Breast epithelium (tissue), 4 donors: ENCODE results near the gene ZNF723. TPM values are rescaled to one million over a fixed set of nuclear protein-coding genes. Genes with fewer than 3 reads are reported as not detected.
"Not testable (repeated sequence)": the region's sequence is repeated elsewhere in the genome, so short reads cannot be mapped to it uniquely, and the experiment has no call there.

Experiments used
- DNase-seq, 2 donors: peaks; one replicate each; pipeline ENCODE4 v3.0.0-alpha.2; 2019; ENCODE audit warnings: low spot score in 2 of 2
- H3K27ac ChIP-seq, 2 donors: fragments of 200-600 bp; sonication (generic) in 1 of 2; one replicate each; pipeline ENCODE4 v1.5.1; 2016 to 2019; ENCODE audit warnings: mild to moderate bottlenecking in 1 of 2
- H3K27me3 ChIP-seq, 2 donors: fragments of 200-600 bp; sonication (generic) in 1 of 2; one replicate each; pipeline versions ENCODE4 v1.5.1 to v1.6.0; 2017 to 2019; ENCODE audit warnings: control low read depth in 1 of 2, mild to moderate bottlenecking in 1 of 2
- H3K36me3 ChIP-seq: fragments of 200-600 bp; one replicate; pipeline ENCODE4 v1.5.1; 2019
- H3K4me1 ChIP-seq, 2 donors: fragments of 200-600 bp; sonication (generic); one replicate each; pipeline ENCODE4 v1.5.1; 2016 to 2019; ENCODE audit warnings: control low read depth in 1 of 2
- H3K4me3 ChIP-seq, 3 donors: fragments of 200-600 bp; sonication (generic); 1 replicate in 2 of 3; 2 replicates in 1 of 3; pipeline ENCODE4 v1.5.1; 2016 to 2019; ENCODE audit warnings: mild to moderate bottlenecking in 3 of 3, moderate library complexity in 2 of 3
- H3K9me3 ChIP-seq, 2 donors: fragments of 200-600 bp; sonication (generic) in 1 of 2; one replicate each; pipeline ENCODE4 v1.5.1; 2016 to 2019; ENCODE audit warnings: control low read depth in 1 of 2
- CTCF ChIP-seq, 3 donors: fragments of 450-650 bp; IDR thresholded peaks; one replicate each; pipeline ENCODE4 v1.5.1; 2016 to 2017; ENCODE audit warnings: antibody characterized with exemption in 3 of 3, mild to moderate bottlenecking in 3 of 3, moderate library complexity in 3 of 3
- POLR2A ChIP-seq: fragments of 450-650 bp; IDR thresholded peaks from one replicate; pipeline ENCODE4 v1.6.1; 2016; ENCODE audit warnings: antibody characterized with exemption, mild to moderate bottlenecking, moderate library complexity
- POLR2AphosphoS5 ChIP-seq, 3 donors: sonication (generic); formaldehyde crosslinking; IDR thresholded peaks; one replicate each; pipeline ENCODE4 v1.6.1; 2017; ENCODE audit warnings: antibody characterized with exemption in 3 of 3
- intact Hi-C: fragments of 100-400 bp; cut with DNase I; formaldehyde crosslinking; loops from one replicate; pipeline ENCODE4 v1.15.1; 2023; ENCODE audit warnings: low total_unique reads
- total RNA-seq, 3 donors: library from RNA; depleted of rRNA; stranded (reverse); fragments of >200 nt; gene quantifications; one replicate each; pipeline ENCODE4 v1.1.0, GENCODE V29; 2016

ZNF723 gene
- total RNA-seq, 3 donors from 2014 or later = not detected

- H3K27ac ChIP-seq = no peak overlapping the region
- no peak for DNase-seq
- H3K4me3 ChIP-seq = peak overlapping the region in 2 of 3 donors; percentile 2 to 30
- no peak for TF ChIP-seq POLR2AphosphoS5 (IDR thresholded peaks at IDR 0.05)
- TF ChIP-seq POLR2A = no peak
- no peak for TF ChIP-seq CTCF (IDR thresholded peaks at IDR 0.05)
- no peaks in the 10 kb centered on the region for H3K4me1 ChIP-seq
- H3K27me3 ChIP-seq = peaks cover 0 to 24% of the 10 kb centered on the region in 2 donors
- H3K36me3 ChIP-seq = no peaks in the 10 kb centered on the region
- peaks cover 9 to 11% of the 10 kb centered on the region in 2 donors for H3K9me3 ChIP-seq
- intact Hi-C loops = no loop called here
These were observed 24.8 kb upstream of the ZNF723 start for GRCh38 chr19:22807061-22807835.

GRCh38 chr19:22814124-22814523, 18.0 kb upstream of the ZNF723 start:
- Histone ChIP-seq H3K4me1 (no peaks in the 10 kb centered on the region), H3K27ac (no peak overlapping the region), H3K9me3 (peaks cover 3 to 5% of the 10 kb centered on the region in 2 donors), H3K36me3 (no peaks in the 10 kb centered on the region), H3K27me3 (no peaks in the 10 kb centered on the region), H3K4me3 (no peak overlapping the region)
- no peak for DNase-seq
- TF ChIP-seq POLR2AphosphoS5 (IDR thresholded peaks at IDR 0.05) (no peak), CTCF (IDR thresholded peaks at IDR 0.05) (no peak), POLR2A (no peak)
- intact Hi-C loops = no loop called here

- no peaks in the 10 kb centered on the region for H3K4me1 ChIP-seq
- H3K27me3 ChIP-seq = no peaks in the 10 kb centered on the region
- no peaks in the 10 kb centered on the region for H3K36me3 ChIP-seq
- TF ChIP-seq POLR2AphosphoS5 (IDR thresholded peaks at IDR 0.05) (no peak), POLR2A (no peak)
- H3K4me3 ChIP-seq = no peak overlapping the region
- peaks cover 11 to 53% of the 10 kb centered on the region in 2 donors for H3K9me3 ChIP-seq
- DNase-seq = no peak
- H3K27ac ChIP-seq = no peak overlapping the region
- intact Hi-C loops = no loop called here
These were observed 880 bp upstream of the ZNF723 start for GRCh38 chr19:22831211-22831610.

GRCh38 chr19:22857713-22858320, 25.7 kb downstream of the ZNF723 start:
- H3K27me3 ChIP-seq, H3K4me3 ChIP-seq, H3K4me1 ChIP-seq, H3K27ac ChIP-seq, H3K36me3 ChIP-seq, intact Hi-C loops, DNase-seq: not testable (repeated sequence)
- H3K9me3 ChIP-seq = peaks cover 50 to 94% of the 10 kb centered on the region in 2 donors

GRCh38 chr19:22882797-22883196, 50.7 kb downstream of the ZNF723 start:
- Histone ChIP-seq H3K4me3 (no peak overlapping the region), H3K4me1 (no peaks in the 10 kb centered on the region), H3K36me3 (no peaks in the 10 kb centered on the region), H3K9me3 (no peaks in the 10 kb centered on the region), H3K27ac (no peak overlapping the region), H3K27me3 (no peaks in the 10 kb centered on the region)
- no peak for DNase-seq
- TF ChIP-seq CTCF (IDR thresholded peaks at IDR 0.05) = peak in 2 of 3 donors; percentile 47 to 54
- TF ChIP-seq POLR2AphosphoS5 (IDR thresholded peaks at IDR 0.05) = no peak
- intact Hi-C loops = no loop called here

- H3K4me3 ChIP-seq = no peak overlapping the region
- no peak for TF ChIP-seq CTCF (IDR thresholded peaks at IDR 0.05)
- no peak for TF ChIP-seq POLR2A
- TF ChIP-seq POLR2AphosphoS5 (IDR thresholded peaks at IDR 0.05) = no peak
- H3K27ac ChIP-seq = no peak overlapping the region
- peaks cover 6 to 24% of the 10 kb centered on the region in 2 donors for H3K9me3 ChIP-seq
- no peaks in the 10 kb centered on the region for H3K4me1 ChIP-seq
- DNase-seq = no peak
- intact Hi-C loops = no loop called here
- no peaks in the 10 kb centered on the region for H3K36me3 ChIP-seq
- H3K27me3 ChIP-seq = no peaks in the 10 kb centered on the region
These were observed 61.8 kb downstream of the ZNF723 start for GRCh38 chr19:22893855-22894270.
